GM19193 (cell line): ENCODE measurements around the gene TRIM2.

ENCODE experiments used
- POLR2A ChIP-seq: IDR thresholded peaks from 4 replicates; pipeline ENCODE4 v1.6.1; 2011; ENCODE audit not compliant: insufficient read depth, insufficient read length; ENCODE audit errors: extremely low read depth

TRIM2 gene

DNA sequence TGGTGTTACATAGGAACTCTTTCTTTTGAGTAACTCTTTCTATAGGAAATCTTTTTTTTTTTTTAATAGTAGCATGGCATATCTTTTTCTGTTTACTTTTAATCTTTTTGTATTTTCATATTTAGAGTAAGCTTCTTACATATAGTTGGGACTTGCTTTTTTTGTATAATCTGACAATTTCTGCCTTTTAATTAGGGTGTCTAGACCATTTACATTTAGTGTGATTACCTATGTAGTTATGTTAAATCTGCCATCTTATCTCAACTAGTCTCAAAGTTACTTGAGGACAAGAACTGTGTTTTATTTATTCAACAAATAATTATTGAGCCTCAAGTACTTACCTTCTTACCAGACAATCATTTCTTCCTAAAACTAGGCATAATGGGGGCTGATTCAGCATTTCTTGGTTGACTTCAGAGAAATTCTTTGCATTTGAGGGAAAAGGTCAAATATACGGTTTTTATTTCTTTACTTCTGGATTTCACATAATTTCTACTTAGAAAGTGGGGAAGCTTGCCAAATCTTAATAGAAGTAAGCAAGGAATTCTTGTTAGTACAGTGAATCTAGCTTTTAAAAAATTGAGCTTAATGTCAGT is 168.8 kb downstream of the TRIM2 start:
- TF ChIP-seq POLR2A = no peak

GRCh38 chr4:153374442-153374841 is 170.2 kb downstream of the TRIM2 start:
- TF ChIP-seq POLR2A = no peak

DNA sequence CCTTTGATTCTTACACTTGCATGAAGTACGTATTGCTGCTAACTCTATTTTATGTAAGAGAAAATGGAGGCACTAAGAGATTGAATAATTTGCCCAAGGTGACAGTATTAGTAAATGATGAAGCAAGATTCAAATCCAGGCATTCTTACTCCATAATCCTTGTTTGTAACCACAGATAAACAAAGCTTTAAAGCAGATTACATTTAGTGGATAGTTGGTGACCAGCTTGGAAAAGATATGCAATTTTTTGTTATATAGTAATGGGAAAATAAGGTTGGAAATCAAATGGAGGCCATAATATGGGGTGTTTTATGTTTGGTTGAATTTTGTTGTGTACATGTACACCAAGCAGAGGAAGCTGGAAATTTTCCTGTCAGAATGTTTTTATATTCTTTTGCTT is 171.1 kb downstream of the TRIM2 start:
- TF ChIP-seq POLR2A = no peak

DNA sequence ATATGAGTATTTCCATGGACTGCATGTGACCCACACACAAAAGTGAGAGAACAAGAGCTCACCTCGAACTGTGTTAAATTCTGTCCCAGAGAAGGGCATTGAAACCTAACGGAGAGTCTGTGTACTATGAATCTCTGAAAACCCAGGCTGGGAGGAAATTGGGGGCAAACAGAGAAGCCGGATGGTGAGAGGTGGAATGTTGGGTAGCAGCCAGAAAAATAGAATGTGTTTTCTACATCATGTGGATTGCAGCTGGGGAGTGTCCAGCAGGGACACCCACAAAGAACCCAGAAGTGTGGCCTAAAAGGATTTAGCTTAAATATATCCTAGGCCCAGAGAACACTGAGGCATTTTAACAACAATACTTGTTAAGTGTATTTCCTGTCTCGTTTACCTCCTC is 178.9 kb downstream of the TRIM2 start:
- no peak for TF ChIP-seq POLR2A

GRCh38 chr4:153384160-153384559 is 179.9 kb downstream of the TRIM2 start:
- no peak for TF ChIP-seq POLR2A

DNA sequence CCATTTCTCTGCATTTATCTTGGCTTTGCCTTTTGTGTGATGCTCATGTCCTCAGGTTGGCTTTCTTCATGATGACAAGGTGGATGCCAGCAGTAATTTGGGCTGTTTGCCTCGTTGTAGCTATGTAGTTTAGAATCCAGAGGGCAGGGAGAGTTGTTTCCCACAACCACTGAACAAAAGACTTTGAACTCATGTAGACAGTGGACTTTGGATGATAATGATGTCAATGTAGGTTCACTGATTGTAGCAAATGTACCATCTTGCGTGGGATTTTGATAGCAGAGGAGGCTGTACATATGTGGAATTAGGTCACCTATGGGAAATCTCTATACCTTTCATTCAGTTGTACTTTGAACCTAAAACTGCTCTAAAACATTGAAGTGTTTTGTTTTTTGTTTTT is 181.5 kb downstream of the TRIM2 start:
- no peak for TF ChIP-seq POLR2A

DNA sequence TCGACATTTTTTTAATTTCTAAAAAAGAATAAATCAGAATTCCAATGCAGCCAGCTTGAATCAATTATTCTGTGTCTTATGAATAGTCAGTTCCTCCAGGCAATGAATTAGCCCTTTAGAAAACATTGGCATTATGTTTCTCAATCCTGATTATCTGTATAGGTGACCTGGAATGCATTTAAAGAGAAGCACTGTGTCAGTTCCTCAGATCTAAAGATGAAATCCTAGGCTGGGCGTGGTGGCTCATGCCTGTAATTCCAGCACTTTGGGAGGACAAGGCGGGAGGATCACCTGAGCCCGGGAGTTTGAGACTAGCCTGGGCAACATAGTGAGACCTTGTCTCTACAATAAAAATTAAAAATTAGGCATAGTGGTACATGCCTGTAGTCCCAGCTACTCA is 183.7 kb downstream of the TRIM2 start:
- no peak for TF ChIP-seq POLR2A
